ENCODE measurements around the gene PEX6. TPM values are rescaled to one million over a fixed set of nuclear protein-coding genes. Genes with fewer than 3 reads are reported as not detected.

PEX6 gene
- total and polyA plus RNA-seq, 2 of the 13 experiments (the other 11 are each of a cell fraction or from before 2014, with no cell fraction given), result 5.1 to 6.7 TPM

DNA sequence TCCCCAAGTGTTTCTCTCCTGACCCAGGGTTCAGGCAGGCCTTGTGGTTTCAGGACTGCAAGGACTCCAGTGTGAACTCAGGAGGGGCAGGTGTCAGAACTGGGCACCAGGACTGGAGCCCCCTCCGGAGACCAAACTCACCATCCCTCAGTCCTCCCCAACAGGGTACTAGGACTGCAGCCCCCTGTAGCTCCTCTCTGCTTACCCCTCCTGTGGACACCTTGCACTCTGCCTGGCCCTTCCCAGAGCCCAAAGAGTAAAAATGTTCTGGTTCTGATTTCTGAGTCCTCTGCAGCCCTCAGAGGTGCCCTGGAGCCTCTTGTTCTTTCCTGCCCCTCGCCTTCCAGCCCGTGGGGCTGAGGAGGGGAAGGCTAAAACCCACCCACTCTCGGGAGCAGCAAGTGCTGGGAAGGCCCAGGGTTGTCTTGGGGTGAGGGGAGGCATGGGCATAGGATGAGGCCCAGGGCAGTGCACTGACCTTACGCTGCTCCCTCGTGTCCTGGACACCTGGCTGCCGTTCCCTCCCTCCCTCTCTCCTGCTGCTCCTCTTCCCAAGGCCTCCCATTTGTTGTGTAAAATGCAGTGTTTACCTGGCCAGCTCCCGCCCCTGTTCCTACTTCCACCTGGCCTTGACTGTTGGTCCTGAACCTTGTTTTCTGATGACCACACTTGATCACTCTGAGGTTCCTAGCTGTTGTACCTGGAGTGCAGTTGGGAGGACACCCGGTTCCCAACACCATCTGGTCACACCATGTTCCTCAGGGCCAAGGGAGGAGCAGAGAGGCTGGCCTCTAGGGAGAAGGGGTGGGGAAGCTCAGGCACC is 39.8 kb downstream of the PEX6 start (continued):
- TF ChIP-seq ZFP82 (CRISPR knock-in tag; IDR thresholded peaks at IDR 0.05; ENCODE audit: borderline replicate concordance), result no peak
- peak; percentile 95 for TF ChIP-seq ZNF543 (CRISPR knock-in tag; IDR thresholded peaks at IDR 0.05)
- TF ChIP-seq PCBP2 (optimal IDR thresholded peaks at IDR 0.05; ENCODE audit: low read depth, low read length, poor library complexity, severe bottlenecking), result no peak
- TF ChIP-seq HOXA3 (CRISPR knock-in tag; IDR thresholded peaks at IDR 0.05), result peak; percentile 88; the same call in 1 of the 2 replicates
- TF ChIP-seq, protein P1, sequence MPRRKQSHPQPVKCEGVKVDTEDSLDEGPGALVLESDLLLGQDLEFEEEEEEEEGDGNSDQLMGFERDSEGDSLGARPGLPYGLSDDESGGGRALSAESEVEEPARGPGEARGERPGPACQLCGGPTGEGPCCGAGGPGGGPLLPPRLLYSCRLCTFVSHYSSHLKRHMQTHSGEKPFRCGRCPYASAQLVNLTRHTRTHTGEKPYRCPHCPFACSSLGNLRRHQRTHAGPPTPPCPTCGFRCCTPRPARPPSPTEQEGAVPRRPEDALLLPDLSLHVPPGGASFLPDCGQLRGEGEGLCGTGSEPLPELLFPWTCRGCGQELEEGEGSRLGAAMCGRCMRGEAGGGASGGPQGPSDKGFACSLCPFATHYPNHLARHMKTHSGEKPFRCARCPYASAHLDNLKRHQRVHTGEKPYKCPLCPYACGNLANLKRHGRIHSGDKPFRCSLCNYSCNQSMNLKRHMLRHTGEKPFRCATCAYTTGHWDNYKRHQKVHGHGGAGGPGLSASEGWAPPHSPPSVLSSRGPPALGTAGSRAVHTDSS (CRISPR knock-in tag; conservative IDR thresholded peaks at IDR 0.05), result no peak
- TF ChIP-seq ZNF75D (CRISPR knock-in tag; IDR thresholded peaks at IDR 0.05; ENCODE audit: borderline replicate concordance), result no peak
- peak; percentile 54; the same call in 1 of the 2 replicates for TF ChIP-seq HMG20A (CRISPR knock-in tag; IDR thresholded peaks at IDR 0.05; ENCODE audit: borderline replicate concordance)
- peak; percentile 30; the same call in 1 of the 2 replicates for TF ChIP-seq CHD4 (IDR thresholded peaks at IDR 0.05; ENCODE audit: borderline replicate concordance, low read length)
- TF ChIP-seq, protein P2, sequence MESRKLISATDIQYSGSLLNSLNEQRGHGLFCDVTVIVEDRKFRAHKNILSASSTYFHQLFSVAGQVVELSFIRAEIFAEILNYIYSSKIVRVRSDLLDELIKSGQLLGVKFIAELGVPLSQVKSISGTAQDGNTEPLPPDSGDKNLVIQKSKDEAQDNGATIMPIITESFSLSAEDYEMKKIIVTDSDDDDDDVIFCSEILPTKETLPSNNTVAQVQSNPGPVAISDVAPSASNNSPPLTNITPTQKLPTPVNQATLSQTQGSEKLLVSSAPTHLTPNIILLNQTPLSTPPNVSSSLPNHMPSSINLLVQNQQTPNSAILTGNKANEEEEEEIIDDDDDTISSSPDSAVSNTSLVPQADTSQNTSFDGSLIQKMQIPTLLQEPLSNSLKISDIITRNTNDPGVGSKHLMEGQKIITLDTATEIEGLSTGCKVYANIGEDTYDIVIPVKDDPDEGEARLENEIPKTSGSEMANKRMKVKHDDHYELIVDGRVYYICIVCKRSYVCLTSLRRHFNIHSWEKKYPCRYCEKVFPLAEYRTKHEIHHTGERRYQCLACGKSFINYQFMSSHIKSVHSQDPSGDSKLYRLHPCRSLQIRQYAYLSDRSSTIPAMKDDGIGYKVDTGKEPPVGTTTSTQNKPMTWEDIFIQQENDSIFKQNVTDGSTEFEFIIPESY (CRISPR knock-in tag; IDR thresholded peaks at IDR 0.05), result no peak
- peak; percentile 83 for TF ChIP-seq PRDM15 (CRISPR knock-in tag; IDR thresholded peaks at IDR 0.05)
- no peak for TF ChIP-seq TBP (CRISPR knock-in tag; IDR thresholded peaks at IDR 0.05)
- TF ChIP-seq, protein P3, sequence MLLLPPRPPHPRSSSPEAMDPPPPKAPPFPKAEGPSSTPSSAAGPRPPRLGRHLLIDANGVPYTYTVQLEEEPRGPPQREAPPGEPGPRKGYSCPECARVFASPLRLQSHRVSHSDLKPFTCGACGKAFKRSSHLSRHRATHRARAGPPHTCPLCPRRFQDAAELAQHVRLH (CRISPR knock-in tag; IDR thresholded peaks at IDR 0.05; ENCODE audit: borderline replicate concordance, low read depth), result peak; percentile 97; the same call in 1 of the 2 replicates
- no peak for TF ChIP-seq AKNA (CRISPR knock-in tag; IDR thresholded peaks at IDR 0.05; ENCODE audit: borderline replicate concordance)
- 0 out of 2 replicates have a peak, but pooled peaks have one; percentile 72 for TF ChIP-seq ZNF34 (CRISPR knock-in tag; IDR thresholded peaks at IDR 0.05; ENCODE audit: borderline replicate concordance)
- TF ChIP-seq ZFP37 (CRISPR knock-in tag; IDR thresholded peaks at IDR 0.05; ENCODE audit: borderline replicate concordance), result peak; percentile 35; the same call in 1 of the 2 replicates

All from HepG2 (cell line).